GM10266 (cell line): ENCODE measurements around the gene TRAPPC12.

Experiments
- DNase-seq: peaks from one replicate; pipeline ENCODE4 v3.0.0; 2012; ENCODE audit errors: extremely low spot score
- CTCF ChIP-seq: IDR thresholded peaks from 2 replicates; pipeline ENCODE4 v1.5.1; 2012; ENCODE audit warnings: mild to moderate bottlenecking, low read depth; ENCODE audit not compliant: control insufficient read depth, insufficient read depth; ENCODE audit errors: missing control alignments

TRAPPC12 gene

GRCh38 chr2:3376821-3377220 is 2.7 kb upstream of the TRAPPC12 start:
- no peak for TF ChIP-seq CTCF
- no peak for DNase-seq

GRCh38 chr2:3377279-3377611 is 2.2 kb upstream of the TRAPPC12 start:
- TF ChIP-seq CTCF, result no peak
- peak; percentile 74 for DNase-seq

GRCh38 chr2:3377612-3378432 is 1.7 kb upstream of the TRAPPC12 start, which contains the start of gene EIPR1:
Gene EIPR1 (minus strand): TSS chr2:3377818. CDS start chr2:3377689, 129 bp downstream.
- TF ChIP-seq CTCF, result no peak
- DNase-seq, result peak; percentile 96

- no peak for DNase-seq
- no peak for TF ChIP-seq CTCF
Observed at GRCh38 chr2:3379339-3379646, 201 bp upstream of the TRAPPC12 start.

GRCh38 chr2:3386448-3386958 is 7.0 kb downstream of the TRAPPC12 start:
- no peak for DNase-seq
- TF ChIP-seq CTCF, result no peak

GRCh38 chr2:3387011-3387410 is 7.5 kb downstream of the TRAPPC12 start:
- TF ChIP-seq CTCF, result no peak
- no peak for DNase-seq

- no peak for DNase-seq
- no peak for TF ChIP-seq CTCF
Observed at GRCh38 chr2:3387644-3388411, 8.3 kb downstream of the TRAPPC12 start.
